NCI-H1105 treated with DMSO at 0.1 percent for 48 hours (cell line): Measurements from ENCODE around the gene ASXL1.
"Not testable (repeated sequence)": the region's sequence is repeated elsewhere in the genome, so short reads cannot be mapped to it uniquely, and the experiment has no call there.

Source experiments
- DNase-seq: peaks from one replicate; lab custom pipeline; 2025; lab: John Stamatoyannopoulos, UW

ASXL1 gene

DNA sequence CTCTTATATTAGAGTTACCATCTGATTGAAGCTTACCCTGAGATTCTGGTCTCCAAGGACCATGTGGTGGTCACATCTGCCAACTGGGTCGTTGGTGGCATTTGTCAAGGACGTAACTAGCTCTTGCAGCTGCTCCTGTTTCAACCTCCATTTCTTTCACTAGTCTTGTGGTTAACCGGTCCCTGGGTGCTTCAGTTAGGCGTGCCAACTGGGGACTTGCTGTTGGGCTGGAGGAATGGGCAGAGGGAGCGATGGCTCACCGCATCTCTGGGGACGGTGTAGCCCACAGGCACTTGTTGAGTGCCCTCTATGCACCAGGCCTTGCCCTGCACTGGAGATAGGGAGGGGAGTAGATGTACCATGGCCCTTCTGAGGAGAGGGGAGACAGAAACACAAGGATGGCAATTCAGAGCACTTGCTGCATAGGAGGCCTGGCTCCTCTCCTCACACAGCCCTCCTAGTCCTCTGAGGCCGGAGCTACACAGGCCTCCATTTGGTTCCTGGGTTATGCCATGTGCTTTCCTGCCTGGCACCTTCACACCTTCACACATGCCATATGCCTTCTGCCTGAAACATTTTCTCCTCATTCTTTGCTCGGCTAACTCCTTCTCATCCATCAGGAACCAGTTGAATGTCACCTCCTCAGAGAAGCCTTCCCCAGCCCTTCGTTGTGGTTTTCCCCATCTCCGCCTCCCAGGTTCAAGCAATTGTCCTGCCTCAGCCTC lies 20.0 kb upstream of the ASXL1 start:
- DNase-seq = no peak

DNA sequence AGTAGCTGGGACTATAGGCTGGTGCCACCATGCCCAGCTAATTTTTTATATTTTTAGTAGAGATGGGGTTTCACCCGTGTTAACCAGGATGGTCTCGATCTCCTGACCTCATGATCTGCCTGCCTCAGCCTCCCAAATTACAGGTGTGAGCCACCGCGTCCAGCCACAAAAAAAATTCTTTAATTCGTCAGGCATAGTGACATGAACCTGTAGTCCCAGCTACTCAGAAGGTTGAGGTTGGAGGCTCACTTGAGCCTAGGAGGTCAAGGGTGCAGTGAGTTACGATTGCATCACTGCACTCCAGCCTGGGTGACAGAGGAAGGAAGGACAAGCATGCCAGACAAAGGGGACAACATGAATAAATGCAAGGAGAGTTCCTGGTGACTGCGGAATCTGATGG lies 19.5 kb upstream of the ASXL1 start:
- no peak for DNase-seq

- DNase-seq = no peak
These were observed 19.0 kb upstream of the ASXL1 start for GRCh38 chr20:32339116-32339515.

GRCh38 chr20:32341053-32341452 lies 17.1 kb upstream of the ASXL1 start:
- not testable (repeated sequence) for DNase-seq

GRCh38 chr20:32343439-32343838 lies 14.7 kb upstream of the ASXL1 start:
- no peak for DNase-seq

- DNase-seq = no peak
These were observed 13.2 kb upstream of the ASXL1 start for GRCh38 chr20:32344835-32345506.

GRCh38 chr20:32348207-32348606 lies 9.9 kb upstream of the ASXL1 start:
- no peak for DNase-seq

DNA sequence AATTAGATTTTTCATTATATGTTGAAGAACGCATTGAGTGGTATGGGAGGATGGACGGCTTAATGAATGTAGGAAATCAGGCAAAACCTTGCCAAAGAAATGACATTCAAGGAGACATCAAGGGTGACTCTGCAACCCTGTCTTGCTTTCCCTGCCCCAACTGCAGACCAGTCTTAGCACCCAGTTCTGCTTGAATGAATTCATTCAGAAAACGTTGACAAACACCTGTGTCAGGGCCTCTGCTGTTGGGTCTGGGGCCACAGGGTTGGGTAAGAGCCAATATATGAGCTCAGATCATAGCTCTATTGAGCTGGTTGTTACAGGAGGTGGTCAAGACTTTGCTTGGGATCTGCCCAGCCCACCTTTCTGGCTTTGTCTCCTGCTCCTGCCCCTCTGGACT lies 7.7 kb upstream of the ASXL1 start:
- DNase-seq = no peak

- DNase-seq = no peak
These were observed 5.9 kb upstream of the ASXL1 start for GRCh38 chr20:32352121-32352720.

- no peak for DNase-seq
These were observed 4.2 kb upstream of the ASXL1 start for GRCh38 chr20:32353848-32354496.

DNA sequence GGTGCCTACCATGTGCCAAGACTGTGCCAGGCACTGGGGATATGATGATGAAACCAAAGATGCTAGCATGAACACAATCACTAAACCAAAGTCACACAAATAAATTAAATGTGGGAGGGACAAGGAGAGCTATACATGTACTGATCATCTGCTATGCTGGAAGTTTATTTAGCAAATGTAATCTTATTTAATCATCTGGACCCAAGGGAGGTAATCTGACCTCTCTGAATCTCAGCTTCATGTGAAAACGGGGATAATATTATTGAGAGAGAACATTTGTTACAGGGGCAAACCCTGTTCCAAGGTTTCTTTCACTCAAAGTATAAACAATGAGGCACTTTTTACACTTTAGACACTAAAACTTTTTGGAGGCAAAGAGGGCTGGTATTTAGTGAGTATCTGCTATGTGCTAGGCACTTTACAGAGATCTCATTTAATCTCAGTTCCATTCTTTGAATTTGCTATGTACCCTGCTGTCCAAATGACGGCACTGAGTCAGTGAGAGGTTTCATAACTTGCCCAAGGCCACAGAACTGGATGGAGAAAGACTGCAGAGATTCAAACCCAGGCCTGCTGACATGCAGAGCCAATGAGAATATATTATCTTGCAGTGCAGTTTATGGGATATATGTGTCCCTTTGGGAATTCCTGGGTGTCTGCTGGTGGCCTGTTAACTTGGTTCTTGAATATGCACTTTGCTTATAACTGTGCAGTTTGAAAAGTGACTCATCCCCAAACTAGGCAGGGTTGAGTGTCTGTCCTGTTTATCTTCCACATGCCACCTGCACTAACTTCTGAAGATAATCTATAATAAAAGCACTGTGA lies 3.3 kb upstream of the ASXL1 start:
- DNase-seq = no peak

DNA sequence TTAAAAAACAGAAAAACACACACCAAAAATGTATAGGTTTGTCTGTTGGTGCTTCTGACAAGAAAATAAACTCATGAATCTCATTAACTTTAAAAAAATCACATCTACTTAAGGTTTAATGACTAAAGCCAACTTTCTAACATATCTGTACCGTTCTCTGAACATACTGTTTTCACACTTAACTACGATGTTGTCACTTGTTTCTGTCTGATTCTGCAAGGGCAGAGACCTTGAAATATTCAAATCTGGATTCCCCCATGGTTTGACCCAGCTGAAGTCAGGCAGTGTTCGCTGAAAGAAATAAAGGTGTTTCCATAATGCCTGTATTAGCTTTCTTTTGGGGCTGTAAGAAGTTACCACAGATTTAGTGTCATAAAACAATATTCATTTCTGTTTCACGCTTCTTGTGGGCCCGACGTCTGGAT lies 2.7 kb upstream of the ASXL1 start:
- no peak for DNase-seq

DNA sequence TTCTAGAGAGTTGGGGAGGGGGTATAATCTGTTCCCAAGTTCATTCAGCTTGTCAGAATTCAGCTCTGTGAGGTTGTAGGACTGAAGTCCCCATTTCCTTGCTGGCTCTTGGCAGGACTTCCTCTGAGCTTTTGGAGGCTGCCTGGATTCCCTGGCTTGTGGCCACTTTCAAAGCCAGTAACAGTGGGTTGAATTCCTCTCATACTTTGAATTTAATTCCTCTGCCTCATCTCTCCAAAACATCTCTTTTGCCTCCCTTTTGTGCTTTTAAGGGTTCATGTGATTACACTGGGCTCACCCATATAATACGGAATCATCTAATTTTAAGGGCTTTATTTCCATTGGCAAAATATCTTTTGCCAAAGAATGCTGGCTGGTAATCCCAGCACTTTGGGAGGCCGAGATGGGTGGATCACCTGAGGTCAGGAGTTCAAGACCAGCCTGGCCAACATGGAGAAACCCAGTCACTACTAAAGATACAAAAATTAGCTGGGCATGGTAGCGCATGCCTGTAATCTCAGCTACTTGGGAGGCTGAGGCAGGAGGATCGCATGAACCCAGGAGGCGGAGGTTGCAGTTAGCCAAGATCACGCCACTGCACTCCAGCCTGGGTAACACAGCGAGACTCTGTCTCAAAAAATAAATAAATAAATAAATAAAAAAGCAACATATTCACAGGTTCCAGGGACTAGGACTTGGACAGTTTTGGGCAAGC lies 2.1 kb upstream of the ASXL1 start:
- not testable (repeated sequence) for DNase-seq

DNA sequence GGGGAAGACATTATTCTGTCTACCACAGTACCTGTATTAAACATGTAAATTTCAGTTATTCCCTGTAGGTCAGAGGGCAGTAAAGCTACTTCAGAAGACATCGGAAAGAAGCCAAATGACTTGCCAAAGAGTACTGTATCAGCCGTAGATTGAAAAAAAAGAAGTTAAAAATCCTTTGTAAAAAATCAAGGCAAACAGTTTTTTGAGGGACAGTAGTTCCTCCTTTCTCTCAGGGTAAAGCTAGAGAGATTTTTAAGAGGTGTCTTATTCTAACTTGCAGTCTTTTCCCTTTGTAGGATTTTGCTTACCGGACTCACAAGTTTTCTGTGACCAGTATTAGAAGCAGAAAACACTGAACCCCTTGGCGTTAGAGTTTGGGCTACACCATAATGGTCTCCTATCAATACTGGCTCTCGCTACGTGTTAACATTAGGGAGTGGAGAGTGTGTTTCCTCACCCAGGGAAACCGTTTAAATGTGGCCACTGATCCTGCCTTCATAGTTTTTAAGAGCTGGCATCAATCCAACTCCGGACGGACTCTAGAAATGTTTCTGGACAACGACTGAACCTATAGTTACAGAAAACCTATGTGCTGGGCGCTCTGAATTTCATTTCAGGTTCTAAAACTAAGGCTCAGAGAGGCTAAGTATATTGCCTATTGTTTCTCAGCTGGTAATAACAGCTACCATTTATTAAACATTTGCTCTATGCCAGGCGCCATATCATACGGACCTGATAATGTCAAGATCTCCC lies 1.3 kb upstream of the ASXL1 start:
- DNase-seq = no peak

GRCh38 chr20:32357375-32357868 lies 709 bp upstream of the ASXL1 start:
- DNase-seq = peak; percentile 69

DNA sequence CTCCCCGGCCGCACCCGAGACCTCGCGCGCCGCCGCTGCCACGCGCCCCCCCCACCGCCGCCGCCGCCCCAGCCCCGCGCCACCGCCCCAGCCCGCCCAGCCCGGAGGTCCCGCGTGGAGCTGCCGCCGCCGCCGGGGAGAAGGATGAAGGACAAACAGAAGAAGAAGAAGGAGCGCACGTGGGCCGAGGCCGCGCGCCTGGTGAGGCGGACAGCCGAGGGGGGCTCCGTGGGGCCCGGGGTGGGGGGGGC lies 426 bp downstream of the ASXL1 start:
- DNase-seq = no peak

DNA sequence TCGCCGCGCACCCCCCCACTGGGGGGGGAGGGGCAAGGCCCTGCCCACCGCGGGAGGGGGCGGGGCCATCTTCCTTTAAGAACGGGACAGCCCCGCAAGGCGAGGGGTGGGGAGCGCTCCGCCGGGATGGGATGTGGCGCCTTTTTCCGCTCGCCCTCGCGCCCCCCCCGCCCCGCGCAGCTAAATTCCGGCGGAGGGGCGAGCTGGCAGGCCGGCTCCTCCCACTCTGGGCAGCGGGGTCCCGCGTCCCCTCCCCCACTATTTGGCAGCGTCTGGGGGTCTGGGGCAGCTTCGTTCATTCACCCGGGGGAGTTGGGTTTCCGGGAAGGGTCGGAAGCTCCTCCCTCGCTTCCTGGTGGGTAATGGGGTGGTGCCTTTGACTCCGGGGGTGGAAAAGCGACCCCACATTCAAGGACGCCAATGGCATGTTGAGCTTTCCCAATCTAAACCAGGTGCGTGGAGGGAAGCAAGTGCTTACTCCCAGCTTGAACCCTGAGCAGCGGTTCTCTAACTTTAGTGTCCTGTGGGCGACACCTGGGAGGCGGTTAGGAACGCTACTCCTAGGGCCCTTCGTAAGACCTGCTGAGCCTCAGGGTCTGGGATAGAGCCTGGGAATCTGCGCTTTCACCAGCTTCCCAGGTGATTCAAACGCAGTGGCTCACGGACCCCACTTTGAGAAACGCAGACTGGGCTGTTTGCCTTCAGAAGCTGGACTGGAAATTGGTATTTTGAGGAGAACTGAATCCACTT lies 927 bp downstream of the ASXL1 start:
- DNase-seq = peak; percentile 21

DNA sequence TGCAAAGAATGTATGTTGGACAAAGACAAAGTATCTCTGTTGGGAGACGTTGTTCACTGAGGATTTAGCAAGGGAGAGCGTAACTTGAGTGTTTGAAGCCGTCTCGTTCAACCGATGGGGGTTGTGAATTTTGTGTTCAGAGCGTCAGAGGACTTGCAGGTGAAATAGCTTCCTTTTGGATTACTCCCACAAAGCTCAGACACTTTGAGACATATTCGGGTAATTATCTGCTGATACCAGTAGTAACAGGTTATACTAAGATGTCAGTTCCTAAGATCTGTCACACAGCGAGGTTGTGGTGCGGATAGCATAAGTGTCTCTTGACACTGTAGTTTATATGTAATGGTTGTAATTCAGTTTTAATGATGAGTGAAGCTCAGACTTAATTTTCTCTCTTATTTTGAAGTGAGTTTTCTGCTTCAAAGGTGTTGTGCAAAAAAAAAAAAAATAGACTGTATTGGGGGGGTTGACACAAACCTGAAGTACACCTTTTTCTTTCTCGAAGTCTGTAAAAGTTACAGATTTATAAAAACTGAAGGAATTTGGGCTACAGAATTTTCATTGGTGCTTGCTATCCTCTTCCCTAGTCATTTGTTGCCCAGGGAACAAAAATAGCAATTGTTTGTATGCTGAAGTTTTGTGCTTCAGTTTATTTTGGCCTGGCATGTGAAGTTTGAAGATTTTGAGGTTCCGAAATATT lies 1.7 kb downstream of the ASXL1 start:
- DNase-seq = no peak

GRCh38 chr20:32360333-32360634 lies 2.2 kb downstream of the ASXL1 start:
- DNase-seq = no peak
